GM18907 (cell line): ENCODE results near the gene INF2.

Experiments used
- ATAC-seq: cut with Tn5 transposase; IDR thresholded peaks from one replicate; pipeline ENCODE4 v1.9.1; 2021; ENCODE audit warnings: mild to moderate bottlenecking, moderate library complexity; ENCODE audit not compliant: unreplicated experiment

The INF2 gene

GRCh38 chr14:104768437-104769323 is 79.3 kb downstream of the INF2 start:
- ATAC-seq: no peak

- no peak for ATAC-seq
These were observed 80.1 kb downstream of the INF2 start for GRCh38 chr14:104769324-104770071.

GRCh38 chr14:104770072-104770579 is 80.7 kb downstream of the INF2 start:
- ATAC-seq: no peak

- no peak for ATAC-seq
These were observed 81.4 kb downstream of the INF2 start for GRCh38 chr14:104770851-104771272.

GRCh38 chr14:104771374-104771773 is 82.0 kb downstream of the INF2 start:
- ATAC-seq: no peak
